Epithelial cell of esophagus (primary cell): ENCODE measurements around the gene DHRS7.
A peak's percentile ranks its signal among the peaks of the same experiment; 100 is the strongest.

Source experiments
- DNase-seq: peaks from one replicate; pipeline ENCODE4 v3.0.0; 2010; ENCODE audit warnings: low read depth
- H3K4me3 ChIP-seq: 2 replicates; pipeline ENCODE4 v1.5.1; 2011; ENCODE audit warnings: mild to moderate bottlenecking, low read length, control low read depth
- CTCF ChIP-seq: IDR thresholded peaks from 2 replicates; pipeline ENCODE4 v1.5.1; 2011; ENCODE audit warnings: low read depth, mild to moderate bottlenecking, low read length, control low read depth, inconsistent platforms; ENCODE audit not compliant: insufficient read depth; ENCODE audit errors: missing control alignments

DHRS7 gene

GRCh38 chr14:60206837-60207533 is 41.8 kb upstream of the DHRS7 start:
- DNase-seq = peak; percentile 52
- no peak overlapping the region for H3K4me3 ChIP-seq
- TF ChIP-seq CTCF = no peak

- no peak for TF ChIP-seq CTCF
- H3K4me3 ChIP-seq = no peak overlapping the region
Measured at GRCh38 chr14:60206249-60206670, 41.1 kb upstream of the DHRS7 start.

DNA sequence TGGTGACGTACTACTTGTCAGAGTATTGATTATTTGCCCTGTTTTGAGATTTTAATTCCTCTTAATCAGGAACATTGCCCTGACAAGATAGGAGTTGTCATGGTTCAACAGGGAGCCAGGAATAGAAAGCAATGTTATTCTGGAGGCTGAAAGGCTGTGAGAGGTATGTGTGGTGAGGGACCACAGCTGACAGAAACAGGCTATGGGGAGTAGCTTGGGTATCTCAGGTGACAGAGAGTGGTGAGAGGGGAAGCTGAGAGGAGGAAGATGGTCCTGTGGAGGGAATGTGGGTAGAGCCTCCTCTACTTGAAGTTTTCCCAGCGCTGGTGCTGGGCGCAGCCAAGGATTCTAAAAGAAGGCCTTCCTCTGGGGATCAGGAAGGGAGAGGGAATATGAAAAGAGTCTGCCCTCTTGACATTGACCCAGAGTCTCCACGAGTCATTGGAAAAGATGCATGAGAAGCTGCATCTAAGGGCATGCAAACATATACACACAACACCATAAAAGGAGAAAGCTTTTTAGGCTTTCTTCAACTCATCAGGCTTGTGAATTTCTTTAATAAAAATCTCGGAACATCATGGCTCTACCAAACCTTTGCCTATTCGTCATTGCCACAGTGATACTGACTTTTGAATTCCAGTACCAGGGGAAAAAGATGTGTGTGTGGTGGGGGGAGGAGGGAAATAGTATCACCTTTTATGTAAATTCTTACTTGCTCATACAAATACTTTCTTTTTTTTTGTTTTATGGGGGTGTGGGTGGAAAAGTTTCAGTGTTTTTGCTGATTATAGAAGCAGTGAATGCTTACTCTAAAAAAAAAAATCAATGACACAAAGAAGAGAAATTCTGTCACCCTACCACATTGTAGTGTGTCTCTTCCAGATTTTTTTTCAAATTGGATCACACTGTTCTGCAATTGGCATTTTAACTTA is 39.9 kb upstream of the DHRS7 start:
- no peak for DNase-seq
- H3K4me3 ChIP-seq = no peak overlapping the region
- TF ChIP-seq CTCF = no peak

More at GRCh38 chr14:60206249-60206670, 41.1 kb upstream of the DHRS7 start:
- no peak for DNase-seq

DNA sequence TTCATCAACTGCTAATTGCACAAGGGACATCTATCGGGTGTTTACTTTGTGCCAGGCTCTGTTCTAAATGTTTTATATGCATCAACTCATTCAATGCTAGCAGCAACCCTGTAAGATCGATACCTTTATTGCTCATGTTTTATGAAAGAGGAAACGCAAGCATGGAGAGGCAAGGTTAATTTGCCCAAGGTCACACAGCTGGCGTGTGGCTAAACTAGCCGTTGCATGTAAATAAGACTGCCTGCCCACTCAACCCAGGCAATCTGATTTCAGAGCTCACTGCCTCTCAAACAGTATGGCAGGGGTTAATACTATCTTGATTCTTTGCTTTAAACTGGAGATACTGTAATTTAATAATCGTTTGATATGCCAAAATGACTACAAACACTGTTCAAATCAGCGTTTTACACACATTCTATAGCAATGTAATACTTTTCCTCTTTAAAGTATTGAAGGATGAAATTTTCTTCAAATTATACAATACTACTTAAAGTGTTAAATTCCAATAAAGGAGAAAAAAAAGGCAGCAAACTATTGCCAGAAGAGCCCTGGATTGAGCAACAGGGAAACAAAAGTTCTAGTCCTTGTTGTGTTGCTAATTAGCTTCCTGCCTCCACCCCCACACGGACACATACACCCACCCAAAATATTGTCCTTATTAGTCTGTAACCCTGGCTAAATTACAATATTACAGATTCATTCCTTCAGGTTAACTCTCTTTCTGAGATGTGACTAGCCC is 39.1 kb upstream of the DHRS7 start:
- H3K4me3 ChIP-seq = no peak overlapping the region
- TF ChIP-seq CTCF = no peak
- DNase-seq = no peak

GRCh38 chr14:60199321-60199720 is 34.1 kb upstream of the DHRS7 start:
- H3K4me3 ChIP-seq = no peak overlapping the region
- no peak for TF ChIP-seq CTCF
- no peak for DNase-seq

GRCh38 chr14:60197629-60198303 is 32.6 kb upstream of the DHRS7 start:
- no peak for TF ChIP-seq CTCF
- no peak overlapping the region for H3K4me3 ChIP-seq
- DNase-seq = peak; percentile 73
